Stimulated activated CD4-positive, alpha-beta T cell treated with anti-CD3 and anti-CD28 coated beads, Interleukin-2, amount 100 ng/mL, for 24 hours (primary cell): ENCODE results near the gene BAD.

ENCODE experiments used
- DNase-seq, 2 donors: peaks; one replicate each; pipeline ENCODE4 v3.0.0-alpha.2; 2020

Gene BAD

GRCh38 chr11:64241491-64242374 is 42.7 kb downstream of the BAD start:
- DNase-seq: peak in 1 of 2 donors; percentile 100

- peak in 1 of 2 donors; percentile 100 for DNase-seq
Measured at GRCh38 chr11:64241241-64241490, 43.3 kb downstream of the BAD start.

GRCh38 chr11:64240435-64241240 is 43.8 kb downstream of the BAD start, which contains the start of gene FKBP2:
Gene FKBP2 (plus strand): TSS chr11:64241095. CDS start chr11:64242388, 1,293 bp downstream.
- peak; percentile 97 to 98 for DNase-seq

- no peak for DNase-seq
Measured at GRCh38 chr11:64239662-64240434, 44.6 kb downstream of the BAD start.

- DNase-seq: no peak
Measured at GRCh38 chr11:64238999-64239398, 45.5 kb downstream of the BAD start.

- no peak for DNase-seq
Measured at GRCh38 chr11:64238076-64238475, 46.4 kb downstream of the BAD start.

GRCh38 chr11:64237484-64237951 is 46.9 kb downstream of the BAD start:
- DNase-seq: no peak

- DNase-seq: no peak
Measured at GRCh38 chr11:64235437-64236161, 48.9 kb downstream of the BAD start.

- peak in 1 of 2 donors; percentile 63 for DNase-seq
Measured at GRCh38 chr11:64234647-64235379, 49.7 kb downstream of the BAD start.

- peak; percentile 70 to 78 for DNase-seq
Measured at GRCh38 chr11:64233913-64234586, 50.4 kb downstream of the BAD start, which contains the start of gene VEGFB. Gene VEGFB (plus strand): TSS chr11:64234584. CDS start chr11:64234834, 250 bp downstream.

- DNase-seq: no peak
Measured at GRCh38 chr11:64232967-64233315, 51.5 kb downstream of the BAD start.

GRCh38 chr11:64232182-64232966 is 52.1 kb downstream of the BAD start:
- DNase-seq: no peak

- no peak for DNase-seq
Measured at GRCh38 chr11:64231546-64231945, 52.9 kb downstream of the BAD start.

- no peak for DNase-seq
Measured at GRCh38 chr11:64230985-64231365, 53.5 kb downstream of the BAD start.

- DNase-seq: peak; percentile 90 to 92
Measured at GRCh38 chr11:64230171-64230984, 54.1 kb downstream of the BAD start, which contains the start of gene DNAJC4. Gene DNAJC4 (plus strand): TSS chr11:64230548. CDS start chr11:64230855, 307 bp downstream.

GRCh38 chr11:64229744-64230170 is 54.7 kb downstream of the BAD start:
- no peak for DNase-seq

GRCh38 chr11:64229090-64229743 is 55.2 kb downstream of the BAD start:
- DNase-seq: no peak

GRCh38 chr11:64227405-64227956 is 57.0 kb downstream of the BAD start:
- no peak for DNase-seq
